HCT116 (cell line): ENCODE results near the gene VPS39. TPM values are rescaled to one million over a fixed set of nuclear protein-coding genes. Genes with fewer than 3 reads are reported as not detected.

ENCODE experiments used
- ATAC-seq: fragments of 200-7000 bp; cut with Tn5 transposase; 2 replicates; pipeline ENCODE4 v1.9.1; 2020; ENCODE audit warnings: mild to moderate bottlenecking, moderate library complexity
- BruUV-seq: library from RNA; stranded (reverse); fragments of 400-500 nt; replicated peaks from 2 replicates; lab custom pipeline; 2021; lab: Mats Ljungman, UMichigan
- CTCF ChIA-PET: fragments of 300-600 bp; sonication (Branson Sonifier 250); formaldehyde crosslinking; loops from one replicate; lab custom pipeline; 2021; ENCODE audit warnings: antibody characterized with exemption; lab: Charles Lee
- POLR2A ChIA-PET: fragments of 300-600, 350-600 bp; sonication (Branson Sonifier 250); formaldehyde crosslinking; loops from one replicate; lab custom pipeline; 2021; ENCODE audit warnings: antibody characterized with exemption; lab: Charles Lee
- RAD21 ChIA-PET, 2 experiments: fragments of 300-600 bp; sonication (Branson Sonifier 250); formaldehyde crosslinking; loops; one replicate each; lab custom pipeline; 2023; ENCODE audit warnings: low total read pairs in 2 of 2; ENCODE audit not compliant: uncharacterized antibody in 2 of 2, unreplicated experiment in 2 of 2, low non-redundant PET in 1 of 2; lab: Charles Lee
- DNase-seq: peaks from one replicate; pipeline ENCODE4 v3.0.0-alpha.2; 2010; ENCODE audit warnings: low read depth, low spot score
- H2AFZ ChIP-seq: fragments of 200-600 bp; shearing (Covaris generic), sonication (generic); 2 replicates; pipeline ENCODE4 v1.6.1; 2017; ENCODE audit warnings: low read depth, mixed run types, mixed read lengths, antibody characterized with exemption, low read length; ENCODE audit not compliant: poor library complexity, severe bottlenecking
- H3K27ac ChIP-seq: 2 replicates; pipeline ENCODE4 v1.5.1; 2012; ENCODE audit warnings: low read depth, low read length
- H3K27me3 ChIP-seq: fragments of 200-600 bp; sonication (generic); 2 replicates; pipeline ENCODE4 v1.6.1; 2016; ENCODE audit warnings: mixed run types, low read length, mixed read lengths; ENCODE audit not compliant: insufficient read depth
- H3K36me3 ChIP-seq, 2 experiments: fragments of 200-500 bp in 1 of 2; fragments of 200-600 bp in 1 of 2; sonication (Bioruptor generic) in 1 of 2; sonication (generic) in 1 of 2; 2 replicates each; pipeline versions ENCODE4 v1.5.1 to v1.6.1; 2014 to 2016; ENCODE audit warnings: low read length in 2 of 2, inconsistent platforms in 1 of 2, mixed read lengths in 1 of 2, mixed run types in 1 of 2; ENCODE audit not compliant: insufficient read depth in 2 of 2, control insufficient read depth in 1 of 2
- H3K4me1 ChIP-seq, 2 experiments: fragments of 200-600 bp in 1 of 2; sonication (generic) in 1 of 2; 2 replicates each; pipeline versions ENCODE4 v1.5.1 to v1.6.1; 2012 to 2017; ENCODE audit warnings: low read length in 2 of 2, inconsistent platforms in 1 of 2, mild to moderate bottlenecking in 1 of 2, mixed read lengths in 1 of 2, mixed run types in 1 of 2, moderate library complexity in 1 of 2; ENCODE audit not compliant: insufficient read depth in 2 of 2, control insufficient read depth in 1 of 2
- H3K4me2 ChIP-seq: fragments of 200-600 bp; sonication (generic); 2 replicates; pipeline ENCODE4 v1.6.1; 2017; ENCODE audit warnings: mixed run types, low read length, mixed read lengths
- H3K4me3 ChIP-seq, 2 experiments: fragments of 200-600 bp in 1 of 2; sonication (generic) in 1 of 2; replicated peaks in 1 of 2; 2 replicates each; pipeline ENCODE4 v1.5.1; 2011 to 2016; ENCODE audit warnings: low read length in 2 of 2, control low read depth in 1 of 2, low read depth in 1 of 2, mild to moderate bottlenecking in 1 of 2, mixed read lengths in 1 of 2, mixed run types in 1 of 2
- H3K79me2 ChIP-seq: fragments of 200-600 bp; sonication (generic); 2 replicates; pipeline ENCODE4 v1.6.1; 2017; ENCODE audit warnings: mild to moderate bottlenecking, mixed run types, low read length, moderate library complexity, mixed read lengths; ENCODE audit not compliant: insufficient read depth
- H3K9ac ChIP-seq: fragments of 200-600 bp; sonication (generic); 2 replicates; pipeline ENCODE4 v1.6.1; 2016; ENCODE audit warnings: low read length, mixed read lengths
- H3K9me2 ChIP-seq: fragments of 200-600 bp; sonication (generic), shearing (Covaris generic); 2 replicates; pipeline ENCODE4 v1.6.1; 2017; ENCODE audit warnings: mixed run types, mild to moderate bottlenecking, moderate library complexity; ENCODE audit not compliant: insufficient read depth
- H3K9me3 ChIP-seq, 2 experiments: fragments of 200-500 bp in 1 of 2; fragments of 200-600 bp in 1 of 2; sonication (Bioruptor generic) in 1 of 2; sonication (generic) in 1 of 2; 2 replicates each; pipeline ENCODE4 v1.6.1; 2014 to 2017; ENCODE audit warnings: low read length in 2 of 2, mixed read lengths in 2 of 2, inconsistent platforms in 1 of 2, low read depth in 1 of 2, mild to moderate bottlenecking in 1 of 2, mixed run types in 1 of 2, moderate library complexity in 1 of 2; ENCODE audit not compliant: control insufficient read depth in 1 of 2, insufficient read depth in 1 of 2
- H4K20me1 ChIP-seq: fragments of 200-600 bp; sonication (generic), shearing (Covaris generic); 2 replicates; pipeline ENCODE4 v1.6.1; 2017; ENCODE audit warnings: mixed run types, mild to moderate bottlenecking, moderate library complexity; ENCODE audit not compliant: insufficient read depth
- ATF3 ChIP-seq: IDR thresholded peaks from 2 replicates; pipeline ENCODE4 v1.6.1; 2012
- CTCF ChIP-seq, 3 experiments: fragments of 200-600 bp in 1 of 3; sonication (generic) in 1 of 3; IDR thresholded peaks in 2 of 3; conservative IDR thresholded peaks in 1 of 3; 2 replicates each; pipeline ENCODE4 v1.5.1; 2012 to 2017; ENCODE audit warnings: low read depth in 2 of 3, low read length in 2 of 3, antibody characterized with exemption in 1 of 3, borderline replicate concordance in 1 of 3, control low read depth in 1 of 3, mild to moderate bottlenecking in 1 of 3, mixed read lengths in 1 of 3, mixed run types in 1 of 3, moderate library complexity in 1 of 3; ENCODE audit not compliant: insufficient read depth in 1 of 3
- EGR1 ChIP-seq: IDR thresholded peaks from 2 replicates; pipeline ENCODE4 v1.6.1; 2012; ENCODE audit warnings: low read depth
- ELF1 ChIP-seq: IDR thresholded peaks from 2 replicates; pipeline ENCODE4 v1.6.1; 2012; ENCODE audit warnings: low read depth, borderline replicate concordance
- EZH2 ChIP-seq: fragments of 200-600 bp; sonication (generic); IDR thresholded peaks from 2 replicates; pipeline ENCODE4 v1.6.1; 2017; ENCODE audit warnings: antibody characterized with exemption, mixed run types
- JUND ChIP-seq: IDR thresholded peaks from 2 replicates; pipeline ENCODE4 v1.6.1; 2012
- SRF ChIP-seq: IDR thresholded peaks from 2 replicates; pipeline ENCODE4 v1.6.1; 2012; ENCODE audit warnings: low read depth
- TCF7L2 ChIP-seq: IDR thresholded peaks from 2 replicates; pipeline ENCODE4 v1.7.0; 2011; ENCODE audit warnings: borderline replicate concordance, inconsistent platforms; ENCODE audit not compliant: insufficient read depth, insufficient read length; ENCODE audit errors: extremely low read depth
- ZNF274 ChIP-seq: fragments of 200-500 bp; sonication (Bioruptor generic); IDR thresholded peaks from 2 replicates; pipeline ENCODE4 v1.6.1; 2014; ENCODE audit warnings: mild to moderate bottlenecking, low read depth, low read length, inconsistent platforms
- intact Hi-C: fragments of 100-400 bp; cut with micrococcal nuclease; formaldehyde crosslinking; loops from 2 replicates; pipeline ENCODE4 v1.10.0; 2022
- total RNA-seq: library from RNA; stranded (reverse); gene quantifications from one replicate; pipeline ENCODE4 v1.2.1, GENCODE V29; 2021; ENCODE audit not compliant: unreplicated experiment
- TF ChIP-seq, protein P1 (sequence below): IDR thresholded peaks from 2 replicates; pipeline ENCODE4 v1.6.1; 2012

VPS39 gene
- total RNA-seq, 1 experiment from 2014 or later = 40.1 TPM

GRCh38 chr15:42123546-42123945 is 84.6 kb downstream of the VPS39 start:
- no peaks in the 10 kb centered on the region for H3K27me3 ChIP-seq
- H3K9me2 ChIP-seq = no peaks in the 10 kb centered on the region
- H3K4me3 ChIP-seq = no peak overlapping the region
- ChIA-PET POLR2A (no interaction called here), CTCF (interaction anchor here (1.3 kb wide), 1 partner anchor 15 kb away, joined by 3 read pairs; no protein-coding TSS in a partner anchor), RAD21 (no interaction called here)
- TF ChIP-seq CTCF (IDR thresholded peaks at IDR 0.05 in 2 of 3, conservative IDR thresholded peaks at IDR 0.05 in 1 of 3; ENCODE audit: borderline replicate concordance in 1 of 3, insufficient read depth in 1 of 3, low read depth in 2 of 3, low read length in 2 of 3) = no peak
- TF ChIP-seq EGR1 = no peak
- TF ChIP-seq TCF7L2 = no peak
- TF ChIP-seq, protein P1, sequence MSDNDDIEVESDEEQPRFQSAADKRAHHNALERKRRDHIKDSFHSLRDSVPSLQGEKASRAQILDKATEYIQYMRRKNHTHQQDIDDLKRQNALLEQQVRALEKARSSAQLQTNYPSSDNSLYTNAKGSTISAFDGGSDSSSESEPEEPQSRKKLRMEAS = no peak
- TF ChIP-seq ELF1 = no peak
- TF ChIP-seq ATF3 = no peak
- TF ChIP-seq SRF = no peak
- TF ChIP-seq EZH2 = no peak
- TF ChIP-seq JUND = no peak
- TF ChIP-seq ZNF274 = no peak
- intact Hi-C loops = no loop called here
- no peaks in the 10 kb centered on the region for H4K20me1 ChIP-seq
- H3K4me1 ChIP-seq = peaks cover 0 to 2% of the 10 kb centered on the region in 2 experiments; a peak in 1 of 4 replicates
- no TSS peak for BruUV-seq
- H3K9ac ChIP-seq = no peak overlapping the region
- H3K36me3 ChIP-seq = no peaks in the 10 kb centered on the region
- DNase-seq = no peak
- no peaks in the 10 kb centered on the region for H3K9me3 ChIP-seq
- H3K79me2 ChIP-seq = no peaks in the 10 kb centered on the region
- H2AFZ ChIP-seq = no peak overlapping the region
- ATAC-seq = no peak
- no peak overlapping the region for H3K27ac ChIP-seq
- no peak overlapping the region for H3K4me2 ChIP-seq
